K562 (cell line): Measurements from ENCODE around the gene HOXC10. TPM values are rescaled to one million over a fixed set of nuclear protein-coding genes. Genes with fewer than 3 reads are reported as not detected.

Source experiments
- BACH1 ChIP-seq: fragments of 200-800 bp; sonication (Bioruptor generic); IDR thresholded peaks from 2 replicates; pipeline ENCODE4 v1.6.1; 2016; ENCODE audit warnings: missing genetic modification characterization, missing compliant biosample characterization
- GABPB1 ChIP-seq: sonication (generic); formaldehyde crosslinking; IDR thresholded peaks from 2 replicates; pipeline ENCODE4 v1.8.0; 2022; ENCODE audit warnings: mild to moderate bottlenecking, missing genetic modification reagents
- MCM7 ChIP-seq, 2 experiments: fragments of 450-650 bp; IDR thresholded peaks; 2 replicates each; pipeline ENCODE4 v1.6.1; 2016 to 2018
- PHB ChIP-seq: fragments of 250-450 bp; sonication (Bioruptor Pico); IDR thresholded peaks from 2 replicates; pipeline ENCODE4 v1.5.0; 2021
- SAP30 ChIP-seq: fragments of 200-600 bp; sonication (generic); IDR thresholded peaks from 2 replicates; pipeline ENCODE4 v1.6.1; 2012; ENCODE audit warnings: borderline replicate concordance, low read depth, mild to moderate bottlenecking, moderate library complexity, low read length, control low read depth, inconsistent platforms; ENCODE audit not compliant: insufficient read depth, poor library complexity, severe bottlenecking
- polyA plus RNA-seq, 8 experiments: library from polyadenylated mRNA; depleted of rRNA in 4 of 8; stranded (reverse) in 5 of 8; unstranded in 3 of 8; fragments of >200 nt; fragmentation: Nextera tagmentation in 2 of 8; fragmentation: Illumina TruSeq in 1 of 8; extraction: Ambion mirVana in 2 of 8; extraction: Trizol in 1 of 8; gene quantifications; 2 replicates each; pipeline versions ENCODE4 v1.2.1 to v1.2.3, GENCODE V29; 2011 to 2014; ENCODE audit warnings: inconsistent platforms in 1 of 8, missing spikeins in 1 of 8
- total RNA-seq, 7 experiments: library from RNA; depleted of rRNA in 6 of 7; stranded (reverse); fragments of >200 nt in 6 of 7; fragmentation: Illumina TruSeq in 2 of 7; extraction: Trizol in 2 of 7; gene quantifications; 2 replicates each; pipeline versions ENCODE4 v1.2.1 to v1.2.3, GENCODE V29; 2011 to 2021; ENCODE audit warnings: low replicate concordance in 1 of 7
- TF ChIP-seq, protein P1 (sequence below), 2 experiments: fragments of 450-650 bp in 1 of 2; sonication (generic) in 1 of 2; formaldehyde crosslinking in 1 of 2; IDR thresholded peaks; 2 replicates each; pipeline versions ENCODE4 v1.7.1 to v1.9.0; 2016 to 2022; ENCODE audit warnings: inconsistent platforms in 1 of 2, mild to moderate bottlenecking in 1 of 2, missing genetic modification reagents in 1 of 2
- TF ChIP-seq, protein P2 (sequence below): fragments of 200-800 bp; sonication (Bioruptor generic); IDR thresholded peaks from 2 replicates; pipeline ENCODE4 v1.6.1; 2017; ENCODE audit warnings: missing genetic modification characterization, missing compliant biosample characterization
- TF ChIP-seq, protein P3 (sequence below): sonication (generic); formaldehyde crosslinking; IDR thresholded peaks from 2 replicates; pipeline ENCODE4 v1.8.0; 2023; ENCODE audit warnings: missing genetic modification reagents, mild to moderate bottlenecking, borderline replicate concordance

Gene HOXC10
- total and polyA plus RNA-seq, 9 of the 15 experiments (the other 6 are each of a cell fraction or from before 2014, with no cell fraction given): 0.13 to 0.77 (median 0.35) TPM; not detected in 2

DNA sequence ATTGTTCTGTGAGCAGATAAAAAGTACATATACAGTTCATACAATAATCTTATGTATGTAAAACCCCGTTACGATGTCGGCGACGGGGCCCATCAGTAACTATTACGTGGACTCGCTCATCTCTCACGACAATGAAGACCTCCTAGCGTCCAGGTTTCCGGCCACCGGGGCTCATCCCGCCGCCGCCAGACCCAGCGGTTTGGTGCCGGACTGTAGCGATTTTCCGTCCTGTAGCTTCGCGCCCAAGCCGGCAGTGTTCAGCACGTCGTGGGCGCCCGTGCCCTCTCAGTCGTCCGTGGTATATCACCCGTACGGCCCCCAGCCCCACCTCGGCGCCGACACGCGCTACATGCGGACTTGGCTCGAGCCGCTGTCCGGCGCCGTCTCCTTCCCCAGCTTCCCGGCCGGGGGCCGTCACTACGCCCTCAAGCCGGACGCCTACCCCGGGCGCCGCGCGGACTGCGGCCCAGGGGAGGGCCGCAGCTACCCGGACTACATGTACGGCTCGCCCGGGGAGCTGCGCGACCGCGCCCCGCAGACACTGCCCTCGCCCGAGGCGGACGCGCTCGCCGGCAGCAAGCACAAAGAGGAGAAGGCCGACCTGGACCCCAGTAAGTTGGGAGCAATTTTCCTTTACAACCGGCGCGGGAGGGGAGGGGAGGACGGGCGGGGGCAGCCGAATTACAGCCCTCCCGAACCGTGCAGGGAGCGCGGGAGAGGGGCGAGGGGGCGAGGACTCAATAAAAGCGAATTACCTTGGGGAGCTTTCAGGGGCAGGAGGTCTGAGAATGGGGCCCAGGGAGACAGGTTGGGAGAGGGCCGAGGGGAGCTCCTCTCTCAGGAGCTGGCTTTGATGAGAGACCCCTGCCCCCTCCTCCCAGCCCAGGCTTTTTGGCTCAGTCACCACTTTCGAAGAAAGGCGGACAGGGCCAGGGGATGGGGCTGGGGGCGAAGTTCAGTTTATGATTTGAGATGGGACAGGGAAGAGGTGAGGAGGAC, 15.5 kb downstream of the HOXC10 start, which contains the start of gene HOXC9 (continued):
- TF ChIP-seq, protein P1, sequence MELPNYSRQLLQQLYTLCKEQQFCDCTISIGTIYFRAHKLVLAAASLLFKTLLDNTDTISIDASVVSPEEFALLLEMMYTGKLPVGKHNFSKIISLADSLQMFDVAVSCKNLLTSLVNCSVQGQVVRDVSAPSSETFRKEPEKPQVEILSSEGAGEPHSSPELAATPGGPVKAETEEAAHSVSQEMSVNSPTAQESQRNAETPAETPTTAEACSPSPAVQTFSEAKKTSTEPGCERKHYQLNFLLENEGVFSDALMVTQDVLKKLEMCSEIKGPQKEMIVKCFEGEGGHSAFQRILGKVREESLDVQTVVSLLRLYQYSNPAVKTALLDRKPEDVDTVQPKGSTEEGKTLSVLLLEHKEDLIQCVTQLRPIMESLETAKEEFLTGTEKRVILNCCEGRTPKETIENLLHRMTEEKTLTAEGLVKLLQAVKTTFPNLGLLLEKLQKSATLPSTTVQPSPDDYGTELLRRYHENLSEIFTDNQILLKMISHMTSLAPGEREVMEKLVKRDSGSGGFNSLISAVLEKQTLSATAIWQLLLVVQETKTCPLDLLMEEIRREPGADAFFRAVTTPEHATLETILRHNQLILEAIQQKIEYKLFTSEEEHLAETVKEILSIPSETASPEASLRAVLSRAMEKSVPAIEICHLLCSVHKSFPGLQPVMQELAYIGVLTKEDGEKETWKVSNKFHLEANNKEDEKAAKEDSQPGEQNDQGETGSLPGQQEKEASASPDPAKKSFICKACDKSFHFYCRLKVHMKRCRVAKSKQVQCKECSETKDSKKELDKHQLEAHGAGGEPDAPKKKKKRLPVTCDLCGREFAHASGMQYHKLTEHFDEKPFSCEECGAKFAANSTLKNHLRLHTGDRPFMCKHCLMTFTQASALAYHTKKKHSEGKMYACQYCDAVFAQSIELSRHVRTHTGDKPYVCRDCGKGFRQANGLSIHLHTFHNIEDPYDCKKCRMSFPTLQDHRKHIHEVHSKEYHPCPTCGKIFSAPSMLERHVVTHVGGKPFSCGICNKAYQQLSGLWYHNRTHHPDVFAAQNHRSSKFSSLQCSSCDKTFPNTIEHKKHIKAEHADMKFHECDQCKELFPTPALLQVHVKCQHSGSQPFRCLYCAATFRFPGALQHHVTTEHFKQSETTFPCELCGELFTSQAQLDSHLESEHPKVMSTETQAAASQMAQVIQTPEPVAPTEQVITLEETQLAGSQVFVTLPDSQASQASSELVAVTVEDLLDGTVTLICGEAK (IDR thresholded peaks at IDR 0.05): peak; percentile 31; the same call in 1 of the 2 replicates
- TF ChIP-seq, protein P1 (CRISPR knock-in tag; IDR thresholded peaks at IDR 0.05): no peak
- TF ChIP-seq SAP30 (peak; percentile 57), MCM7 (IDR thresholded peaks at IDR 0.05) (no peak), PHB (peak; percentile 68; the same call in 1 of the 2 replicates), GABPB1 (CRISPR knock-in tag) (peak; percentile 54; the same call in 1 of the 2 replicates), BACH1 (tag) (no peak)
- TF ChIP-seq, protein P2, sequence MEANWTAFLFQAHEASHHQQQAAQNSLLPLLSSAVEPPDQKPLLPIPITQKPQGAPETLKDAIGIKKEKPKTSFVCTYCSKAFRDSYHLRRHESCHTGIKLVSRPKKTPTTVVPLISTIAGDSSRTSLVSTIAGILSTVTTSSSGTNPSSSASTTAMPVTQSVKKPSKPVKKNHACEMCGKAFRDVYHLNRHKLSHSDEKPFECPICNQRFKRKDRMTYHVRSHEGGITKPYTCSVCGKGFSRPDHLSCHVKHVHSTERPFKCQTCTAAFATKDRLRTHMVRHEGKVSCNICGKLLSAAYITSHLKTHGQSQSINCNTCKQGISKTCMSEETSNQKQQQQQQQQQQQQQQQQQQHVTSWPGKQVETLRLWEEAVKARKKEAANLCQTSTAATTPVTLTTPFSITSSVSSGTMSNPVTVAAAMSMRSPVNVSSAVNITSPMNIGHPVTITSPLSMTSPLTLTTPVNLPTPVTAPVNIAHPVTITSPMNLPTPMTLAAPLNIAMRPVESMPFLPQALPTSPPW: peak; percentile 25; the same call in 1 of the 2 replicates
- TF ChIP-seq, protein P3, sequence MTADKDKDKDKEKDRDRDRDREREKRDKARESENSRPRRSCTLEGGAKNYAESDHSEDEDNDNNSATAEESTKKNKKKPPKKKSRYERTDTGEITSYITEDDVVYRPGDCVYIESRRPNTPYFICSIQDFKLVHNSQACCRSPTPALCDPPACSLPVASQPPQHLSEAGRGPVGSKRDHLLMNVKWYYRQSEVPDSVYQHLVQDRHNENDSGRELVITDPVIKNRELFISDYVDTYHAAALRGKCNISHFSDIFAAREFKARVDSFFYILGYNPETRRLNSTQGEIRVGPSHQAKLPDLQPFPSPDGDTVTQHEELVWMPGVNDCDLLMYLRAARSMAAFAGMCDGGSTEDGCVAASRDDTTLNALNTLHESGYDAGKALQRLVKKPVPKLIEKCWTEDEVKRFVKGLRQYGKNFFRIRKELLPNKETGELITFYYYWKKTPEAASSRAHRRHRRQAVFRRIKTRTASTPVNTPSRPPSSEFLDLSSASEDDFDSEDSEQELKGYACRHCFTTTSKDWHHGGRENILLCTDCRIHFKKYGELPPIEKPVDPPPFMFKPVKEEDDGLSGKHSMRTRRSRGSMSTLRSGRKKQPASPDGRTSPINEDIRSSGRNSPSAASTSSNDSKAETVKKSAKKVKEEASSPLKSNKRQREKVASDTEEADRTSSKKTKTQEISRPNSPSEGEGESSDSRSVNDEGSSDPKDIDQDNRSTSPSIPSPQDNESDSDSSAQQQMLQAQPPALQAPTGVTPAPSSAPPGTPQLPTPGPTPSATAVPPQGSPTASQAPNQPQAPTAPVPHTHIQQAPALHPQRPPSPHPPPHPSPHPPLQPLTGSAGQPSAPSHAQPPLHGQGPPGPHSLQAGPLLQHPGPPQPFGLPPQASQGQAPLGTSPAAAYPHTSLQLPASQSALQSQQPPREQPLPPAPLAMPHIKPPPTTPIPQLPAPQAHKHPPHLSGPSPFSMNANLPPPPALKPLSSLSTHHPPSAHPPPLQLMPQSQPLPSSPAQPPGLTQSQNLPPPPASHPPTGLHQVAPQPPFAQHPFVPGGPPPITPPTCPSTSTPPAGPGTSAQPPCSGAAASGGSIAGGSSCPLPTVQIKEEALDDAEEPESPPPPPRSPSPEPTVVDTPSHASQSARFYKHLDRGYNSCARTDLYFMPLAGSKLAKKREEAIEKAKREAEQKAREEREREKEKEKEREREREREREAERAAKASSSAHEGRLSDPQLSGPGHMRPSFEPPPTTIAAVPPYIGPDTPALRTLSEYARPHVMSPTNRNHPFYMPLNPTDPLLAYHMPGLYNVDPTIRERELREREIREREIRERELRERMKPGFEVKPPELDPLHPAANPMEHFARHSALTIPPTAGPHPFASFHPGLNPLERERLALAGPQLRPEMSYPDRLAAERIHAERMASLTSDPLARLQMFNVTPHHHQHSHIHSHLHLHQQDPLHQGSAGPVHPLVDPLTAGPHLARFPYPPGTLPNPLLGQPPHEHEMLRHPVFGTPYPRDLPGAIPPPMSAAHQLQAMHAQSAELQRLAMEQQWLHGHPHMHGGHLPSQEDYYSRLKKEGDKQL (CRISPR knock-in tag): 0 out of 2 replicates have a peak, but pooled peaks have one; percentile 80
